ENCODE results near the gene TIMM10.
A peak's percentile ranks its signal among the peaks of the same experiment; 100 is the strongest.
"Not testable (repeated sequence)": the region's sequence is repeated elsewhere in the genome, so short reads cannot be mapped to it uniquely, and the experiment has no call there.

Gene TIMM10

DNA sequence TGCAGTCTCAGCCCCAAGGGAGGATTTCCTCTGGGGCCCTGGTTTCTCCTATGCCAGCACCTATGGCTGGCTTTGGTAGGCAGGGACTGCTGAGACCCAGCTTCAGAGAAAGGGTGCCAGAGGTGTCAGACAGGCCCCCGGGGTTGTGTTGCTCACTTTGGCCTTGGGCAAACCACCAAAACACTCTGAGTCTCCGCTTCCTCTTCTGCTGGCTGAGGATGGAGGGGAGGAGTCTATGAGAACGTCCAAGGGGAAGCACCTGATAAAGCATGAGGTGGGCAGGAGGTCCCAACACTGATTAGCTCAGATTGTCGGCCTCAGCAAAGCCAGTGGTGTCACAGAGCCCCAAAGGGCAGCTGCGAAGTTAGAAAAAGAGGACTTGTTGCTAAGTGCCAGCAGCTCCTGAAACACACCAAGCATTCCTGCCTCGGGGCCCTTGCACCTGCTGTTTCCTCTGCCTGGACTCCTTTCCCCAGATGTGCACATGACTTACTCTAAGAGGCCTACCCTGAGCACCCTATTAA is 17.4 kb upstream of the TIMM10 start:
- H3K4me1 Mint-ChIP-seq: peaks cover 18% of the 10 kb centered on the region
- no peaks in the 10 kb centered on the region for H3K9me3 Mint-ChIP-seq
- peak overlapping the region in 1 of 2 donors; percentile 29 for H3K4me3 Mint-ChIP-seq
- ATAC-seq: peak; percentile 82
- H3K27ac Mint-ChIP-seq: peak overlapping the region; percentile 74 to 86
- DNase-seq: peak in 1 of 2 donors; percentile 28
- no peaks in the 10 kb centered on the region for H3K27me3 Mint-ChIP-seq

DNA sequence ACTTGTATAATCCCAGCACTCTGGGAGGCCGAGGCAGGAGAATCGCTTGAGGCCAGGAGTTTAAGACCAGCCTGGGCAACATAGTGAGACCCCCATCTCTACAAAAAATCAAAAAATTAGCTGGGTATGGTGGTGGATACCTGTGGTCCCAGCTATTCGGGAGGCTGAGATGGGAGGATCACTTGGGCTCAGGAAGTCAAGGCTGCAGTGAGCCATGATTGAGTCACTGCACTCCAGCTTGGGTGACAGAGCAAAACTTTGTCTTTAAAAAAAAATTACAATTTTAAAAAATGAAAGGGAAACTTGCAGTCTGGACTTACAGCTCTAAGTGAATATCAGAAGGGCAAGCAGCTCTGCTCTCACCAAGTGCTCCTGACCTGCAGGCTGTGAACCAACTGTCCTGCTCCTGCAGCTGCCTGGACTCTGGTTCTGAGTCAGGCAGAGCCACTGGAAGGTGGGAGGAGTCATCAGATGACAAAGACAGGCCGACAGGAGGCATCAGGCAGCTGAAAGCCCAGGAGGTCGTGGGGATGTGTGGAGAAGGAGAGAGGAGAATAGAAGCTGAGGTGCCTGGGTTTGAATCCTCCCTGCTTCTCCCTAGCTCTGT is 16.4 kb upstream of the TIMM10 start:
- Mint-ChIP-seq H3K4me3 (peak overlapping the region in 1 of 2 donors; percentile 11), H3K27ac (peak overlapping the region; percentile 75 to 87), H3K9me3 (no peaks in the 10 kb centered on the region), H3K4me1 (peaks cover 18% of the 10 kb centered on the region), H3K27me3 (no peaks in the 10 kb centered on the region)
- ATAC-seq: peak; percentile 28
- DNase-seq: no peak

DNA sequence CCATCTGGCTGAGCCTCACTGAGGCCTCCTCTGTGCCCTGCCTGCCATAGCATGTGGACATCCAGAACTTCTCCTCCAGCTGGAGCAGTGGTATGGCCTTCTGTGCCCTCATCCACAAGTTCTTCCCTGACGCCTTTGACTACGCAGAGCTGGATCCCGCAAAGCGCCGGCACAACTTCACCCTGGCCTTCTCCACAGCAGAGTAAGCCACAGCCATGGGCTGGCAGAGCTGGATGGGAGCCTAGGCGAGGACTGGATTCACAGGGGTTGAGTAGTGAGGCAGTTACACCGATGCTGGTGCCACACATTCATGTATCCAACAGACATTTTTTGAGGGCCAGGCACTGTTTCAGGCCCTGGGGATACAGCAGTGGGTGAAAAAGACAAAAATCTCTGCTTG is 15.9 kb upstream of the TIMM10 start:
- Mint-ChIP-seq H3K27me3 (no peaks in the 10 kb centered on the region), H3K27ac (no peak overlapping the region), H3K4me3 (no peak overlapping the region), H3K9me3 (no peaks in the 10 kb centered on the region), H3K4me1 (peaks cover 18% of the 10 kb centered on the region)
- DNase-seq: no peak
- no peak for ATAC-seq

DNA sequence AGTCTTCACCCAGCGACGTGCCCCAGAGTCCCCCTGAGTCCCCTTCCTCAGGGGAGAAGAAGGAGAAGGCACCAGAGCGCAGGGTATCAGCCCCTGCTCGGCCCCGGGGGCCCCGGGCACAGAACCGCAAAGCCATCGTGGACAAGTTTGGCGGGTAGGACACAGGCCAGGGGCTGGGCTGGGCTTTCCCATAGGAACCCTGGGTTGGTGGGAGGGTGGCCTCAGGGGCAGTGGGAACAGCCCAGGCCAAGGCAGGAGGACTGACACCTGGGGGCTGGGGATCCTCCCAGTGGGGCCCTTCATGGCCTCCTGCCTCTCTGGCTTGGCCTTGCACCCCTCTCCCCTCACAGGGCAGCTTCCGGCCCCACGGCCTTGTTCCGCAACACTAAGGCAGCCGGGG is 15.3 kb upstream of the TIMM10 start:
- H3K27ac Mint-ChIP-seq: peak overlapping the region in 1 of 2 donors; percentile 71
- DNase-seq (no peak), ATAC-seq (no peak)
- no peaks in the 10 kb centered on the region for H3K27me3 Mint-ChIP-seq
- H3K4me1 Mint-ChIP-seq: peaks cover 18% of the 10 kb centered on the region
- H3K4me3 Mint-ChIP-seq: no peak overlapping the region
- H3K9me3 Mint-ChIP-seq: no peaks in the 10 kb centered on the region

DNA sequence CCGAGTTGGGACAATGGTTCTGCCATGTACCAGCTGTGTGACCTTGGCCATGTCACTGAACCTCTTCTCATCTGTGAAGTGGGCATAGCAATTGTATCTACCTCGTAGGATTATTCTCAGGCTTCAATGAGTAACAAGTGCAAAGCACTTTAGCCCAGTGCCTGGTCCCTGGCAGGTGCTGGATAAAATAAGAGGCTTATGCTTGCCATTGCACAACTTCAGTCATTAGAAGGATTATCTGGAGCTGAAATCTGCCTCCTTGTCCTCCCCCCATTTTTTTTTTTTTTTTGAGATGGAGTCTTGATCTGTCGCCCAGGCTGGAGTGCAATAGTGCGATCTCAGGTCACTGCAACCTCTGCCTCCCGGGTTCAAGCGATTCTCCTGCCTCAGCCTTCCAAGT is 14.0 kb upstream of the TIMM10 start:
- DNase-seq (no peak), ATAC-seq (no peak)
- H3K27me3 Mint-ChIP-seq: no peaks in the 10 kb centered on the region
- H3K9me3 Mint-ChIP-seq: no peaks in the 10 kb centered on the region
- no peak overlapping the region for H3K4me3 Mint-ChIP-seq
- peak overlapping the region in 1 of 2 donors; percentile 27 for H3K27ac Mint-ChIP-seq
- H3K4me1 Mint-ChIP-seq: peaks cover 18% of the 10 kb centered on the region

DNA sequence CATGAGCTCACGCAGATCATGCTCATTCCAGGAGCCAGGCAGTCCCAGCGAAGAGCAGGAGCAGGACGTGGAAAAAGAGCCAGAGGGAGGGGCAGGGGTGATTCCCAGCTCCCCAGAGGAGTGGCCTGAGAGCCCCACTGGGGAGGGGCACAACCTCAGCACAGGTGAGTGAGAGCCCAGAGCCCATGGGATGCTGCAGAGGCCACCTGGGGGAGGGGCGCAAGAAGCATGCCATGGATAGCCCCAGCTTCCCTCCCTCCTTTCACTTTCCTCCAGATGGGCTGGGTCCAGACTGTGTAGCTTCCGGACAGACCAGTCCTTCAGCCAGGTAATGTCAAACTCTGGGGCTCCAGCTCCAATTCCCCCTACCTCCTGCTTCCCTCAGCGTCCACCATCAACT is 13.0 kb upstream of the TIMM10 start:
- no peaks in the 10 kb centered on the region for H3K27me3 Mint-ChIP-seq
- H3K4me1 Mint-ChIP-seq: peaks cover 17% of the 10 kb centered on the region
- H3K9me3 Mint-ChIP-seq: no peaks in the 10 kb centered on the region
- ATAC-seq (no peak), DNase-seq (no peak)
- no peak overlapping the region for H3K27ac Mint-ChIP-seq
- H3K4me3 Mint-ChIP-seq: no peak overlapping the region

DNA sequence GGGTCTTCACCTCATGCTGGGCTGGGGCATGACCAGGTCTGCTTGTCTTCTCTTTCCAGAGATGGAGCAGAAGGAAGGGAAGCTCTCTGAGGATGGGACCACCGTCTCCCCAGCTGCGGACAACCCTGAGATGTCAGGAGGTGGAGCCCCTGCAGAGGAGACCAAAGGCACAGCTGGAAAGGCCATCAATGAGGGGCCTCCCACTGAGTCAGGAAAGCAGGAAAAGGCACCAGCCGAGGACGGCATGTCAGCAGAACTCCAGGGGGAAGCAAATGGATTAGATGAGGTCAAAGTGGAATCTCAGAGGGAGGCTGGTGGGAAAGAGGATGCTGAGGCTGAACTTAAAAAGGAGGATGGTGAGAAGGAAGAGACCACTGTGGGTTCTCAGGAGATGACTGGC is 12.0 kb upstream of the TIMM10 start:
- Mint-ChIP-seq H3K27me3 (no peaks in the 10 kb centered on the region), H3K4me1 (peaks cover 7% of the 10 kb centered on the region), H3K9me3 (no peaks in the 10 kb centered on the region), H3K4me3 (no peak overlapping the region), H3K27ac (peak overlapping the region in 1 of 2 donors; percentile 79)
- no peak for ATAC-seq
- DNase-seq: no peak

DNA sequence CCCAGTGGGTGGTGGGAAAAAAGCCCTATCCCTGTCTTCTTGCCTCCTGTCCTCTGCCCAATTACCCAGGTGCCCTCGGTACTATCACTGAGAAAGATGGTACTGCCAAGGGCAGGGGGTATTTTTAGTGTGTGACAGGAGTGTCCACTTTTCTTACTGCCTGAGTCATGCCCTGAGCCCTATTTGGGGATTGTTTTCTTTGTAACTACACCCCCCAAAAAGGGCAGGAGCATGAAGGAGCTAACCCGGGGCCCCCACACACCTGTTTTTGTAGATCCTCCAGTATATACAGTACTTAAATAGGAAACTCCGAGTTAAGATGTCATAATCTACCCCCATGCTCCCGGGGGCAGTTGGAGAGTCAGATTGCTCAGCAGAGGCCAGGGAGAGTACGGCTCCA is 10.6 kb upstream of the TIMM10 start:
- DNase-seq: no peak
- Mint-ChIP-seq H3K27me3 (no peaks in the 10 kb centered on the region), H3K4me3 (no peak overlapping the region), H3K9me3 (no peaks in the 10 kb centered on the region), H3K27ac (peak overlapping the region in 1 of 2 donors; percentile 71), H3K4me1 (no peaks in the 10 kb centered on the region)
- ATAC-seq: no peak

DNA sequence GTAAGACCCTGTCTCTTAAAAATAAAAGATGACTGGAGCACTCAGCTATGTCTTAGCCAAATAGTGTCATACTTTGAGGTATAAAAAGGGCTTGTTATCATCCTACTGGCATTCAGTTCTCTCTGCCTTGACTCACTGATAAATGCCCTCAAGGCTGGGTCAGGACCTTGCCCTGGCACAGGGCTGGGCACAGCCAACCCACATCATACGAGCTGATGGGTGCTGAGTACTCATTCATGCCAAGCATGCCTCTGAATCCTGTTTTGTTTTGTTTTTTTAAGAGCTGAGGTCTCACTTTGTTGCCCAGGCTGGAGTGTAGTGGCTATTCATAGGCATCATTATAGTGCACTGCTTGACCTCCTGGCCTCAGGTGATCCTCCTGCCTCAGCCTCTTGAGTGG is 8.8 kb upstream of the TIMM10 start:
- Mint-ChIP-seq H3K9me3 (no peaks in the 10 kb centered on the region), H3K4me3 (no peak overlapping the region), H3K4me1 (no peaks in the 10 kb centered on the region), H3K27me3 (no peaks in the 10 kb centered on the region), H3K27ac (no peak overlapping the region)
- ATAC-seq (no peak), DNase-seq (no peak)

DNA sequence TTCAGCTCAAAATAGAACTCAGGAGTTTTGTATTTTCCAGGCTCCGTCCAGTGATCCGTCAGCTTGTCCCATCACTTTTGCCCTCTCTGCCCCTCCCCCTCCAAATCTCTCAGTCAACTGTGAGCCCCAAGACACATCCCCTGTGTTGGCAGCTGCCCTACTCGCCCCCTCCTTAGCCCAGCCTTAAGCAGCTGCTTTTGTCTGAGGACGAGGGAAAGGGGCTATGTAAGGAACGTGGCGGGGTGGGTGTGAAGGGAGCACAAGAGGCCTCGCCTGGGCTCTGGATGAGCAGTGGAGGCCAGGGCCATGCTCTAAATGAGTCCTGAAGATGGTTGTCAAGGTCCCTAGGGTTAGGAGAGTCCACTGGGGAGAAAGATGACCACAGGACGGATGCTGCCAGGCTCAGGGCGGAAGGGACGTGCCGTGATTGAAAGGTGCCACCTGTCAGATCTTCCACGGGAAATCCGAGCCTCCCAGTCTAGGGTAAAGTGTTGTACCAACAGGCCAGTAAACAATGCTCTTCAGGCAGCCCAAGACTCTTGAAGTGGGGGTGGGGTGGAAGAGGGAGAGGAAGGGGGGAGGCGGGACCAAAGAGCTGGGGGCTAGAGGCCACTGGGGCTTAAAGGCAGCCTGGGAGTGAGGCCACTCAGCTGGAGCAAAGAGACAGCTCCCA is 6.5 kb upstream of the TIMM10 start, which contains the start of gene SMTNL1:
Gene SMTNL1, plus strand, starts transcription at position 649 of the 673 bp plus-strand sequence. CDS start 5,048 bp downstream, outside the sequence.
- Mint-ChIP-seq H3K9me3 (no peaks in the 10 kb centered on the region), H3K4me3 (no peak within 1 kb of the TSS), H3K27ac (peak within 1 kb of the TSS in 1 of 2 donors; percentile 23), H3K4me1 (peaks cover 2% of the 10 kb centered on the region), H3K27me3 (no peaks in the 10 kb centered on the region)
- no peak for ATAC-seq
- no peak for DNase-seq

DNA sequence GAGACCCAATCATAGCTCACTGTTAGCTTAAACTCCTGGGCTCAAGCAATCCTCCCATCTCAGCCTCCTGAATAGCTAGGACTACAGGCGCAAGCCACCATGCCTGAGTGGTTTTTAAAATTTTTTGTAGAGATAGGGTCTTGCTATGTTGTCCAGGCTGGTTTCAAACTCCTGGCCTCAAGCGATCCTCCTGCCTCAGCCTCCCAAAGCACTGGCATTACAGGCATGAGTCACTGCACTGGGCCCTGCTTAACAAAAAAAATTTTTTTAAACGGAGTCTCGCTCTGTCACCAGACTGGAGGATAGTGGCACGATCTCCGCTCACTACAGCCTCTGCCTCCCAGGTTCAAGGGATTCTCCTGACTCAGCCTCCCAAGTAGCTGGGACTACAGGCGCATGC is 3.9 kb upstream of the TIMM10 start:
- DNase-seq, H3K9me3 Mint-ChIP-seq, ATAC-seq, H3K4me3 Mint-ChIP-seq, H3K27ac Mint-ChIP-seq, H3K27me3 Mint-ChIP-seq: not testable (repeated sequence)
- peaks cover 23% of the 10 kb centered on the region for H3K4me1 Mint-ChIP-seq

DNA sequence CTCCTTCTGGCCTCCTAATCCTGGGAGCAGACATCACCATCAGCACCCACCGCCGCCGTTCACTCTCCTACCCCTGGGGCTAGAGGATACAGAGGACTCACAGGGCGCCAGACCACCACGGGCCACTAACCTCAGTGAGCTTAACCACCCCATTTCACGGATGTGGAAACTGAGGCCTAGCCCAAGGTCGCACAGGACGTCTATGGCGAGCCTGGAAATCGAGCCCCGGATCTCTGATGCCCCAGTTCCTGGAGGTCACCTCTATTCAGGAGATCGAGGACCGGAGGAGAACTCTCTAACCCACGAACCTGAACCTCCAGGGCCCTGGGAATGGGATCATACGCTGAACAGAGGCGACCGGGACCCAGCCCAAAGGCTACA is 349 bp downstream of the TIMM10 start:
- peak overlapping the region; percentile 92 to 97 for H3K4me3 Mint-ChIP-seq
- peaks cover 49% of the 10 kb centered on the region for H3K4me1 Mint-ChIP-seq
- peak overlapping the region; percentile 94 to 98 for H3K27ac Mint-ChIP-seq
- peak in 1 of 2 donors; percentile 34 for DNase-seq
- no peaks in the 10 kb centered on the region for H3K9me3 Mint-ChIP-seq
- no peaks in the 10 kb centered on the region for H3K27me3 Mint-ChIP-seq
- peak; percentile 0 for ATAC-seq

DNA sequence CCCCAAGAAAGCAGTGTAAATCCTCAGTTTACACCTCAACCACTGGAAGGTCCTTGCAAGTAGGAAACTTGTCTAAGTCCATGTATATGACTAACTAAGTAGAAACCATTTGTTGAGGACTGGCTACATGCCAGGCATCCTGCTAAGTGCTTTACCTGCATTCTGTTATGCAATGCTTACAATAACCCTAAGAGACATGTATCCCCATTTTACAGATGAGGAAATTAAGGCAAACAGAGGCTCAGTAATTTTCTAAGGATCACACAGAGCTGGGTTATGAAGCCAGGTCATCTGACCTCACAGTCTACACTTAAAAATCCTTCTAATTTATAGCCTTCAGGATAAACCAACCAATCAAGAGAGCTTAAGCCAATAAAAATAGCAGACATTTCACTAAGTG is 1.5 kb downstream of the TIMM10 start:
- Mint-ChIP-seq H3K27ac (peak overlapping the region; percentile 23 to 72), H3K9me3 (no peaks in the 10 kb centered on the region), H3K4me1 (peaks cover 49% of the 10 kb centered on the region), H3K4me3 (peak overlapping the region in 1 of 2 donors; percentile 97), H3K27me3 (no peaks in the 10 kb centered on the region)
- DNase-seq: no peak
- ATAC-seq: no peak

DNA sequence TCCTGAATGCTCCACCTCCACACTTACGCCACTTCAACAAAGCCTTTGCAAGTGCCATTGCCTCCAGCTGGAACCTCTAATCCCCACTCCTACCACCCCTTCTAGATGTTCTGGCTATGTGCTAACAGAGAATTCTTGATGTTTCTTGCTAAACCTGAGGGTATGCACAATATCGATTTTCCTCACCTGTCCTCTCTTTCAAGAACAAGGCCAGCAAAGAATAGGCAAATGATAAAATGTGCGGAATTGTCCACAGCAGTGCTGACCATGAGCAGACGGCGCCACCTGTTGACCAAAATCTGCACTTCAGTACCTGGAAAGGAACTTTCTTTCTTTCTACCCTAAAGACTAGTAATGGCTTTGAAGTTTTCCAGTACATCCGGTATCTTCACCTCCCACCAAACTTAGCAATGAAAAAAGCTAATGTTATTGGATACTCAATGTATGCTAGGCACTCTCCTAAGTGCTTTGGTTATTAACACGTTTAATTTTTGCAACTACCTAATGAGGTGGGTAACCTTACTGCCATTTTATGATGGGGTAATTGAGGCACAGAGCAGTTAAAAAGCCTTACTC is 3.4 kb downstream of the TIMM10 start:
- DNase-seq: peak; percentile 66
- Mint-ChIP-seq H3K9me3 (no peaks in the 10 kb centered on the region), H3K27me3 (no peaks in the 10 kb centered on the region), H3K4me3 (no peak overlapping the region), H3K27ac (peak overlapping the region; percentile 81 to 93), H3K4me1 (peaks cover 48% of the 10 kb centered on the region)
- ATAC-seq: no peak

DNA sequence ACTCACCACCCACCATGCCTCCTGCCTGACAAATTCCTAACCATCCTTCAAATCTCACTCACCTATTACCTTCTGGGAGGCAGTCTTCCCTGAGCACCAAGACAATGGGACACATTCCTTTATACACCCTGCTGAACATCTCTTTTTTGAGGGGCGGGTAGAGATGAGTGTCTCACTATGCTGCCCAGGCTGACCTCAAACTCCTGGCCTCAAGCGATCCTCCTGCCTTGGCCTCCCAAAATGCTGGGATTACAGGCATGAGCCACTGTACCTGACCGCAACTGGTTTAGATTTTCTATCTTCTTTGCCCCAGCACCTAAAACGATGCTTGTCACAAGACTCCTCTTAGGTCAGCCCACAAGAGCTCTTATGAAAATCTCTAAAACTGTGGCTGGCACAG is 7.1 kb downstream of the TIMM10 start:
- no peak for ATAC-seq
- DNase-seq: no peak
- no peak overlapping the region for H3K4me3 Mint-ChIP-seq
- H3K27me3 Mint-ChIP-seq: no peaks in the 10 kb centered on the region
- H3K9me3 Mint-ChIP-seq: no peaks in the 10 kb centered on the region
- H3K27ac Mint-ChIP-seq: no peak overlapping the region
- peaks cover 19% of the 10 kb centered on the region for H3K4me1 Mint-ChIP-seq

DNA sequence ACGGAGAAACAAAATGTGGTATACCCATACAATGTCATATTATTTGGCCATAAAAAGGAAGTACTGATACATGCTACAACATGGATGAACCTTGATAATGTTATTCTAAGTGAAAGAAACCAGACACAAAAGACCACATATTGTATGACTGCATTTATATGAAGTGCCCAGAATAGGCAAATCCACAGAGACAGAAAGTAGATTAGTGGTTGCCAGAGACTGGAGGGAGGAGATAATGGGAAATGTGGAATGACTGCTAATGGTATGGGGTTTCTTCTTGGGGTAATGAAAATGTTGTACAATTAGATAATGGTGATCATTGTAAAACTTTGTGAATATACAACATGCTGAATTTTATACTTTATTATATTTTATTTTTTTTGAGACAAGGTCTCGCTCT is 9.4 kb downstream of the TIMM10 start:
- no peak for ATAC-seq
- no peak overlapping the region for H3K4me3 Mint-ChIP-seq
- no peaks in the 10 kb centered on the region for H3K27me3 Mint-ChIP-seq
- no peaks in the 10 kb centered on the region for H3K9me3 Mint-ChIP-seq
- no peak for DNase-seq
- no peak overlapping the region for H3K27ac Mint-ChIP-seq
- H3K4me1 Mint-ChIP-seq: peaks cover 8% of the 10 kb centered on the region
